HUDEP-2 (cell line): ENCODE measurements around the gene FGD3.
"Not testable (repeated sequence)": the region's sequence is repeated elsewhere in the genome, so short reads cannot be mapped to it uniquely, and the experiment has no call there.

Source experiments
- DNase-seq, 76 experiments: peaks; one replicate each; lab custom pipeline; 2025; ENCODE audit not compliant: unreplicated experiment in 76 of 76; lab: John Stamatoyannopoulos, UW

FGD3 gene

GRCh38 chr9:92974761-92975755 lies 27.7 kb downstream of the FGD3 start:
- DNase-seq, result no peak

GRCh38 chr9:92976431-92976830 lies 29.1 kb downstream of the FGD3 start:
- DNase-seq, result no peak

- no peak for DNase-seq
Measured at GRCh38 chr9:92977279-92977678, 30.0 kb downstream of the FGD3 start.

- DNase-seq, result no peak
Measured at GRCh38 chr9:92978345-92978875, 31.1 kb downstream of the FGD3 start.

- DNase-seq, result no peak
Measured at GRCh38 chr9:92979283-92980056, 32.1 kb downstream of the FGD3 start.

- no peak for DNase-seq
Measured at GRCh38 chr9:92980085-92980745, 32.9 kb downstream of the FGD3 start.

GRCh38 chr9:92982130-92982529 lies 34.8 kb downstream of the FGD3 start:
- no peak for DNase-seq

- DNase-seq, result peak in 1 of 76 experiments; percentile 2
Measured at GRCh38 chr9:92983984-92984589, 36.8 kb downstream of the FGD3 start.

GRCh38 chr9:92984976-92985375 lies 37.7 kb downstream of the FGD3 start:
- no peak for DNase-seq

- peak in 11 of 76 experiments; percentile 3 to 38 (median 23) for DNase-seq
Measured at GRCh38 chr9:92986176-92987119, 39.1 kb downstream of the FGD3 start.

GRCh38 chr9:92988215-92988768 lies 41.0 kb downstream of the FGD3 start:
- no peak for DNase-seq

- no peak for DNase-seq
Measured at GRCh38 chr9:92989561-92989960, 42.2 kb downstream of the FGD3 start.

- DNase-seq, result no peak
Measured at GRCh38 chr9:92990461-92990860, 43.1 kb downstream of the FGD3 start.

GRCh38 chr9:92992549-92992948 lies 45.2 kb downstream of the FGD3 start:
- DNase-seq, result no peak

GRCh38 chr9:92998871-92999270 lies 51.5 kb downstream of the FGD3 start:
- DNase-seq, result not testable (repeated sequence)

- DNase-seq, result no peak
Measured at GRCh38 chr9:93001031-93001430, 53.7 kb downstream of the FGD3 start.

GRCh38 chr9:93002700-93003099 lies 55.4 kb downstream of the FGD3 start:
- DNase-seq, result no peak

- DNase-seq, result peak in 24 of 76 experiments; percentile 1 to 57 (median 16)
Measured at GRCh38 chr9:93003552-93004407, 56.5 kb downstream of the FGD3 start.
